ENCODE measurements around the gene FAM20A. TPM values are rescaled to one million over a fixed set of nuclear protein-coding genes. Genes with fewer than 3 reads are reported as not detected.

Gene FAM20A
- total and polyA plus RNA-seq, 9 of the 15 experiments (the other 6 are each of a cell fraction or from before 2014, with no cell fraction given): 0.07 TPM; not detected in 8

DNA sequence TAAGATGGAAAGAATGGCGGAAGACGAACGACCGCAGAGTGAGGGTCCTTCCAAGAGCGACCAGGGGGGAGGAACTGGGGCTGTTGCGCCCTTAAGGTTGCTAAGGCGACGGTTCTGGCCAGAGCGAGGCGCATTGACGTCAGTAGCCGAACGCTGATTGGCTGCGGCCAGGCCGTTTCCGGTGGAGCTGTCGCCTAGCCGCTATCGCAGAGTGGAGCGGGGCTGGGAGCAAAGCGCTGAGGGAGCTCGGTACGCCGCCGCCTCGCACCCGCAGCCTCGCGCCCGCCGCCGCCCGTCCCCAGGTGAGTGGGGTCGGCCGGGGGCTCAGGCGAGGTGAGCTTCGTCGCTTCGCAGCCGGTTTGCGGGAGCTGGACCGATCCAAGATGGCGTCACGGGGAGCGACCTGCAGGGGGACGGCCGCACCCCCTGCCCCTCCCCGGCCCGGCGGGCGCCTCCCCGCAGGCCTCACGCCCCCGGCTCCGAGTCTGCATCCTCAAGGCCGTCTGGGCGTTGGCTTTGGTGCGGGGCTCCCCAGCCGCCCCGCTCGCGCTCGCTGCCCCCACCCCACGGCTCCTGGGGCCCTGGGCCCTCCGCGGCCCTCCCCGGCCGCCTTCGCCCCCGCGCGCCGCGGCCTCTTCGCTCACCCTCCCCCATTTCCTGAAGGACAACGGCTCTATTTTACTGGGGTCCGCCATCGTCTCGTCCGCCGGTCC, 88.8 kb downstream of the FAM20A start, which contains the start of gene PRKAR1A (continued):
- TF ChIP-seq, protein P1, sequence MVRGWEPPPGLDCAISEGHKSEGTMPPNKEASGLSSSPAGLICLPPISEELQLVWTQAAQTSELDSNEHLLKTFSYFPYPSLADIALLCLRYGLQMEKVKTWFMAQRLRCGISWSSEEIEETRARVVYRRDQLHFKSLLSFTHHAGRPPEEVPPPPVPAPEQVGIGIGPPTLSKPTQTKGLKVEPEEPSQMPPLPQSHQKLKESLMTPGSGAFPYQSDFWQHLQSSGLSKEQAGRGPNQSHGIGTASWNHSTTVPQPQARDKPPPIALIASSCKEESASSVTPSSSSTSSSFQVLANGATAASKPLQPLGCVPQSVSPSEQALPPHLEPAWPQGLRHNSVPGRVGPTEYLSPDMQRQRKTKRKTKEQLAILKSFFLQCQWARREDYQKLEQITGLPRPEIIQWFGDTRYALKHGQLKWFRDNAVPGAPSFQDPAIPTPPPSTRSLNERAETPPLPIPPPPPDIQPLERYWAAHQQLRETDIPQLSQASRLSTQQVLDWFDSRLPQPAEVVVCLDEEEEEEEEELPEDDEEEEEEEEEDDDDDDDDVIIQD (CRISPR knock-in tag; IDR thresholded peaks at IDR 0.05): no peak
- TF ChIP-seq, protein P2, sequence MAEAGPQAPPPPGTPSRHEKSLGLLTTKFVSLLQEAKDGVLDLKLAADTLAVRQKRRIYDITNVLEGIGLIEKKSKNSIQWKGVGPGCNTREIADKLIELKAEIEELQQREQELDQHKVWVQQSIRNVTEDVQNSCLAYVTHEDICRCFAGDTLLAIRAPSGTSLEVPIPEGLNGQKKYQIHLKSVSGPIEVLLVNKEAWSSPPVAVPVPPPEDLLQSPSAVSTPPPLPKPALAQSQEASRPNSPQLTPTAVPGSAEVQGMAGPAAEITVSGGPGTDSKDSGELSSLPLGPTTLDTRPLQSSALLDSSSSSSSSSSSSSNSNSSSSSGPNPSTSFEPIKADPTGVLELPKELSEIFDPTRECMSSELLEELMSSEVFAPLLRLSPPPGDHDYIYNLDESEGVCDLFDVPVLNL (CRISPR knock-in tag; IDR thresholded peaks at IDR 0.05; ENCODE audit: low read depth): no peak
- no peak for TF ChIP-seq ZNF778 (CRISPR knock-in tag; IDR thresholded peaks at IDR 0.05)
- no peak for TF ChIP-seq TCFL5 (CRISPR knock-in tag; conservative IDR thresholded peaks at IDR 0.05)
- TF ChIP-seq, protein P3, sequence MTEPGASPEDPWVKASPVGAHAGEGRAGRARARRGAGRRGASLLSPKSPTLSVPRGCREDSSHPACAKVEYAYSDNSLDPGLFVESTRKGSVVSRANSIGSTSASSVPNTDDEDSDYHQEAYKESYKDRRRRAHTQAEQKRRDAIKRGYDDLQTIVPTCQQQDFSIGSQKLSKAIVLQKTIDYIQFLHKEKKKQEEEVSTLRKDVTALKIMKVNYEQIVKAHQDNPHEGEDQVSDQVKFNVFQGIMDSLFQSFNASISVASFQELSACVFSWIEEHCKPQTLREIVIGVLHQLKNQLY (CRISPR knock-in tag; conservative IDR thresholded peaks at IDR 0.05): no peak
- peak in 1 of 2 experiments; percentile 32; a peak in 1 of 4 replicates for TF ChIP-seq HDAC1 (IDR thresholded peaks at IDR 0.05)
- TF ChIP-seq ZNF354B (CRISPR knock-in tag; IDR thresholded peaks at IDR 0.05): no peak
- TF ChIP-seq ZEB2 (IDR thresholded peaks at IDR 0.05): no peak
- TF ChIP-seq, protein P4, sequence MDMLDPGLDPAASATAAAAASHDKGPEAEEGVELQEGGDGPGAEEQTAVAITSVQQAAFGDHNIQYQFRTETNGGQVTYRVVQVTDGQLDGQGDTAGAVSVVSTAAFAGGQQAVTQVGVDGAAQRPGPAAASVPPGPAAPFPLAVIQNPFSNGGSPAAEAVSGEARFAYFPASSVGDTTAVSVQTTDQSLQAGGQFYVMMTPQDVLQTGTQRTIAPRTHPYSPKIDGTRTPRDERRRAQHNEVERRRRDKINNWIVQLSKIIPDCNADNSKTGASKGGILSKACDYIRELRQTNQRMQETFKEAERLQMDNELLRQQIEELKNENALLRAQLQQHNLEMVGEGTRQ (CRISPR knock-in tag; IDR thresholded peaks at IDR 0.05): no peak
- TF ChIP-seq NR3C1 (CRISPR knock-in tag; IDR thresholded peaks at IDR 0.05): no peak
- peak; percentile 84 for TF ChIP-seq RBFOX2 (IDR thresholded peaks at IDR 0.05; ENCODE audit: low read depth, low read length)
- TF ChIP-seq TBP (optimal IDR thresholded peaks at IDR 0.05; ENCODE audit: low read depth, low read length): peak; percentile 43
- no peak for TF ChIP-seq RAD51 (IDR thresholded peaks at IDR 0.05; ENCODE audit: borderline replicate concordance, low read depth)
- no peak for TF ChIP-seq ZNF444 (CRISPR knock-in tag; IDR thresholded peaks at IDR 0.05)
- TF ChIP-seq MTA2 (IDR thresholded peaks at IDR 0.05; ENCODE audit: low read depth): no peak
- no peak for TF ChIP-seq CBX3 (IDR thresholded peaks at IDR 0.05; ENCODE audit: borderline replicate concordance in 1 of 2, low read length in 2 of 2)
- TF ChIP-seq ZNF586 (CRISPR knock-in tag; conservative IDR thresholded peaks at IDR 0.05): no peak
- TF ChIP-seq IFI16 (CRISPR knock-in tag; IDR thresholded peaks at IDR 0.05): no peak
- TF ChIP-seq XRCC4 (IDR thresholded peaks at IDR 0.05; ENCODE audit: extremely low read depth, insufficient read depth, insufficient read length): no peak
- no peak for TF ChIP-seq PTTG1 (tag; IDR thresholded peaks at IDR 0.05; ENCODE audit: low read depth)
- TF ChIP-seq SMARCE1 (IDR thresholded peaks at IDR 0.05): no peak
- no peak for TF ChIP-seq POLR3G (IDR thresholded peaks at IDR 0.05; ENCODE audit: extremely low read depth, insufficient read length, insufficient replicate concordance)
- TF ChIP-seq, protein P5, sequence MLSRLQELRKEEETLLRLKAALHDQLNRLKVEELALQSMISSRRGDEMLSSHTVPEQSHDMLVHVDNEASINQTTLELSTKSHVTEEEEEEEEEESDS (CRISPR knock-in tag; IDR thresholded peaks at IDR 0.05): no peak
- TF ChIP-seq NONO (IDR thresholded peaks at IDR 0.05; ENCODE audit: low read depth in 2 of 2, low read length in 1 of 2): no peak
- no peak for TF ChIP-seq BCL6 (CRISPR knock-in tag; IDR thresholded peaks at IDR 0.05)
- TF ChIP-seq CBX8 (IDR thresholded peaks at IDR 0.05; ENCODE audit: borderline replicate concordance, extremely low read depth, low read depth, low read length, poor library complexity, severe bottlenecking): no peak

All from K562 (cell line).